Stimulated activated CD8-positive, alpha-beta memory T cell treated with anti-CD3 and anti-CD28 coated beads, Interleukin-7, amount 100 ng/mL, for 1 hour (primary cell): Measurements from ENCODE around the gene MAFG.
"Not testable (repeated sequence)": the region's sequence is repeated elsewhere in the genome, so short reads cannot be mapped to it uniquely, and the experiment has no call there.

Source experiments
- DNase-seq, 2 donors: peaks; one replicate each; pipeline ENCODE4 v3.0.0-alpha.2; 2020; ENCODE audit warnings: low read depth in 2 of 2

The MAFG gene

DNA sequence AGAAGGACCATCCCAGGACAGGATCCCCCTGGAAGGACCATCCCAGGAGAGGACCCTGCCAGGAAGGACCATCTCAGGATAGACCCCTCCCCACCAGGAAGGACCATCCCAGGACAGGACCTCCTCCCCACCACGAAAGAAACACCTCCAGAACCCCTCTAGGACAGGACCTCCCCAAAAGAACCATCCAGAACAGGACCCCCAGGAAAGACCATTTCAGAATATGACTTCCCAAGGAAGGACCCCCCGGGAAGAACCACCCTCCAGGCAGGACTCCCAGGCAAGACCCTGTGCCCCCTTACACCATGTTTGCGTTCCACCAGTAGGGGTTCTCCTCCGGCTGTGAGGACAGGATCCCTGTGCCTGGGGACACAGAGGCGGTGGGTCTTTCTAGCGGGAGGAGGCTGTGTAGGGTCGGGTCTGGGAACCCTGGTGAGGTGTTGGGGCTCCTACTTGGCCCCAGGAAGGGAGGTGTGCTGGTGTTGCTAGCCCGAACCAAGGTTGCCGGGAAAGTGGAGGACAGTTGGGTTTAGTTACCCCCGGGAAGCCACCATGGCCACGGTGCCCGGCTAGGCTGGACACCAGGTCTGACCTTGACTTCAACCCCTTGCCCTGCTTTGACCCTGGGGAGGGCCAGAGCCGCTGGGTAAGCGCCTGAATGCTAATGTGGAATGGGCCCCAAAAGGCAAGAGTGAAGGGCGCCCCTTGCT, 31.3 kb upstream of the MAFG start:
- DNase-seq = no peak

DNA sequence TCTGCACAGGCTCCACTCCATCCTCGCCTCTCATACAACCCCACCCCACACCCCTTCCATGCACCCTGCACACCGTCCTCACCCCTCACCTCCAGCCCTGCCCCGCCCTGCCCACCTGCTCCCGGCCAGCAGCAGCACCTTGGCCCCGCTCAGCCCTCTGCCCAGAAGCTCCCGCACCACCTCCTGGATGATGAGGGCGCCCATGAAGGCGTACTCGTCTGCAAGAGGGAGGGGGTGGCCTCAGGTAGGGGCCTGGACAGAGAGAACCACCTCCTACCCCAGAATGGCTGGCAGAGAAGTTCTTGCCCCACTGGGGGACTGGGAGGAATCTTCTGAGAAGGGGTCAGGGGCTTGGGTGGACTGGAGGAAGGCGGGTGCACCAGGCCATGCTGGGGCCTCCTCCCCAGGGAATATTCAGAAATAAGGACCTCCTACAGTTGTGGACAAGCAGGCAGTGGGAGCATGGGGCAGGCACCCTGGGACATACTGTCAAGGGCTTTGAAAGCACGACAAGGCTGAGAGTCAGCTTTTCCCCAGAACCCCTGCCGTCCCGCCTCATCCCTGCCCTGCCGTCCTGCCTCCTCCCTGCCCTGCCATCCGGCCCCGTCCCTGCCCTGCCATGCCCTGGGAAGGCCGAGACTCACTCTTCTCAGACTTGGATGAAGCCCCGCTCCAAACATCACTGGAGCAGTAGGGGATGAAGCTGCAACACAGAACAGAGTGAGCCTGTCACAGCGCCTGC, 30.3 kb upstream of the MAFG start:
- no peak for DNase-seq

GRCh38 chr17:81956607-81957589, 29.4 kb upstream of the MAFG start:
- DNase-seq = no peak

GRCh38 chr17:81955756-81956544, 28.4 kb upstream of the MAFG start:
- DNase-seq = no peak

DNA sequence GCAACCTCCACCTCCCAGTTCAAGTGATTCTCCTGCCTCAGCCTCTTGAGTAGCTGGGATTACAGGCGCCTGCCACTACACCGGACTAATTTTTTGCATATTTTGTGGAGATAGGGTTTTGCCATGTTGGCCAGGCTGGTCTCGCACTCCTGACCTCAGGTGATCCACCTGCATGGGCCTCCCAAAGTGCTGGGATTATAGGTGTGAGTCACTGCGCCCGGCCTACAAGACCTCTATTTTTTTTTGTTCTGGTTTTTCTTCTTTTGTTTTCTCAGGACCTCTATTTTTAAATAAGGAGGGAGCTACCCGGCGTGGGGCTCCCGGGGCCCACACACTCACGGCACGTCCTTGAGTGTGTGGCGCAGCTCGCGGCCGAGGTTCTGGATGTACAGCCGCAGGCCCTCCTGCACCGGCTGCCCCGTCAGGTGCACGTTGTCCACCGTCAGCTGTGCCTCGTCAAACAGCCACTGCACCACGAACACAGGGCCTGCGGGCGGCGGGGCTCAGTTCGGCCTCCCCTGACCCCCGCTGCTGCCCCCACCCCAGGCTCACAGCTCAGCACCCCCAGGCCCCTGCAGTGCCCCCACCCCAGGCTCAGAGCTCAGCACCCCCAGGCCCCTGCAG, 27.6 kb upstream of the MAFG start:
- no peak for DNase-seq

DNA sequence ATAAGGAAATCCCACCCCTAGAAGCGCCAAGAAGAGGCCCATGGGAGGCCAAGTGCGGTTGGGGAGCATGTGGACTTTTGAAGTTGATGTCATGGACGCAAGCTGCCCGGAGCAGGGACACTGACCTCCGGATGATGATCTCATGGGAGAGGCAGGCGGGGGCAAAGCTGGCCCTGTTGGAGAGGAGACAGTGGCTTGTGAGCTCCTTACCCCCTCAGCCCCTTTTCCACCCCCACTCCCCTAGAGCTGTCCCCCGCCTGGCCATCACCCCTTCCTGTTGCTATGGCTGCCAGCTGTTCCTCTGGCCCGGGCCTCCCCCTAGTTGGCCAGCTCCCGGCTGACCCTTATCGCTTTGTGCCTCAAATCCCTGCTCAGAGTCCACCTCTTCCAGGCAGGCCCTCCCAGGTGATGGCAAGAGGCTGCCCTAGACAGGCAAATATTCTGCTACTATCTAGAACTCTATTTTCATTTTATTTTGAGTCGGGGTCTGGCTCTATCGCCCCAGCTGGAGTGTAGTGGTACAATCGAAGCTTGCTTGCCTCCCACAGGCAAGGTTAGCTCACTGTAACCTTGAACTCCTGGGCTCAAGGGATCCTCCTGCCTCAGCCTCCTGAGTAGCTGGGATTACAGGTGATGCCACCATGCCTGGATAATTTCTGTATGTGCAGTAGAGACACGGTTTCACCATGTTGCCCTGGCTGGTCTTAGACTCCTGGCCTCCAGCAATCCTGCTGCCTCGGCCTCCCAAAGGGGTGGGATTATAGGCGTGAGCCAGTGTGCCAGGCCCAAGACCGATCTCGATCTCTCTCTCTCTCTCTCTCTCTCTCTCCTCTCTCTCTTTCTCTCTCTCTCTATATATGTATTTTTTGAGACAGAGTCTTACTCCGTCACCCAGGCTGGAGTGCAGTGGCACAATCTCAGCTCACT, 26.9 kb upstream of the MAFG start:
- DNase-seq = no peak

GRCh38 chr17:81953443-81953842, 25.9 kb upstream of the MAFG start:
- DNase-seq = not testable (repeated sequence)

DNA sequence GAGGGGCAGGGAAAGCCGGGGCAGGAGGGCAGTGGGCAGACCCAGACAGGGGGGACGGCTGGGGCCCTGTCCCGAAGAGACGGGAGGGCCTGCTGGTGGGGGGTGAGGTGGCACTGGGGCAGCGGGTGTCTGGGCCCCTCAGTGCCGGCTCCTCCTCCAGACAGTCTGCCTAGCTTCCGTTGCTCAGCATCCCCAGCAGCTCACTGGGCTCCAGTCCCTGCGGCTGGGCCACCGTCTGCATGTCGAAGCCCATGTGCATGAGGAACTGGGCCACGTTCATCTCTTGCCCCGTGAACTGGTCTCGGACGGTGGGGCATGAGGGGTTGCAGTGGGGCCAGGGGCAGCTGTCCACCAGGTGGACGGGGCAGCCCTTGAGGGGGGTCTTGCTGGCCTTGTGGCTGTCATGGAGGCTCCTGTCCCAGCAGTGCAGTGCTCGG, 25.3 kb upstream of the MAFG start:
- no peak for DNase-seq

DNA sequence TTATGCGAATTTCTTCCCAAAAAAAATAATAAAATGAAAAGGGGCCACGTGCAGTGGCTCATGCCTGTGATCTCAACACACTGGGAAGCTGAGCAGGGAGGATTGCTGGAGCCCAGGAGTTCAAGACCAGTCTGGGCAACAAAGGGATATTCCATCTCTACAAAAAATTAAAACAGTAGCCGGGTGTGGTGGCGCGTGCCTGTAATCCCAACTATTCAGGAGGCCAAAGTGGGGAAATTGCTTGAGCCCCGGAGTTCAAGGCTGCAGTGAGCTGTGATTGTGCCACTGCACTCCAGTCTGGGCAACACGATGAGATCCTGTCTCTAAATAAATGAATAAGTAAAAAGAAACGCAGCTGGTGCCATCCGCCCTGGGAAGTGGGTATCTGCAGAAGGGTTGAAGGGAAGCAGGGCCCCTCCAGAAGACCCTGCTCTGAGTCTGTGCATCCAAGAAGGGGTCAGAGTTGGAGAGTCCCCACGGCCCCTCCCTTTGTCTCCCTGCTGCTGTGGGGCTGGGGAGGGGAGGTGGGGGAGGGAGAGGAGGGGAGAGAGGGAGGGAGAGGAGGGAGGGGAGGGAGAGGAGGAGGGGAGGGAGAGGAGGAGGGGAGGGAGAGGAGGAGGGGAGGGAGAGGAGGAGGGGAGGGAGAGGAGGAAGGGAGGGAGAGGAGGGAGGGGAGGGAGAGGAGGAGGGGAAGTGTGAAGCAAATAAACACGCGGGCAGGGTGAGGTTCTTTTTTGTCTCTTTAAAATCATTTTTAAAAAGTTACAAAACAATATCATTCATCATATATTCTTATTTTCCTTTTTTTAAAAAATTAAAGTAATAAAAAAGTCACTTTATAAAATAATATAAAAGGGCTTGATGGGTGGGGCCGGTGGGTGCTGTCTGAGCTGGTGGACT, 24.5 kb upstream of the MAFG start:
- DNase-seq = no peak

DNA sequence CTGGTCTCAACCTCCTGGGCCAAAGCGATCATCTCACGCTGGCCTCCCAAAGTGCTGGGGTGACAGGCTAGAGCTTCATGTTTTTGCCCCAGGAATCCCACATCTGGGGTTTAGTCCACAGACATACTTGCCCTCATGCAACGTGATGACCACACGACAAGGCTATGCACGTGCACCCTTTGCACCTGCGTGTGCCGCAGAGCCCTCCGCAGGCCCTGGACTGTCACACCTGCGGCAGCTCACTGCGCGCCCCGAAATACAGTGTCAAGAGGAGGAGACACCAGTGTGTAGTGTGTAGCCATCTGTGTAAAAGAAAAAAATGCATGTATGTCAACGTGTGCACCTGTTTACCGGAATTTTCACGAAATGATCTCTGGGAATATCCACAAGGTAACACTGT, 23.0 kb upstream of the MAFG start:
- DNase-seq = no peak

GRCh38 chr17:81948635-81949378, 21.3 kb upstream of the MAFG start:
- no peak for DNase-seq

GRCh38 chr17:81947189-81947588, 19.7 kb upstream of the MAFG start, which contains the start of gene MYADML2:
Gene MYADML2 (minus strand): TSS chr17:81947233. CDS start chr17:81941741, 5,492 bp downstream.
- no peak for DNase-seq

GRCh38 chr17:81944858-81945257, 17.3 kb upstream of the MAFG start:
- no peak for DNase-seq

- no peak for DNase-seq
Observed at GRCh38 chr17:81942167-81942553, 14.6 kb upstream of the MAFG start.

- no peak for DNase-seq
Observed at GRCh38 chr17:81941484-81942166, 14.1 kb upstream of the MAFG start.

GRCh38 chr17:81940538-81941483, 13.3 kb upstream of the MAFG start:
- no peak for DNase-seq
